A673 (cell line): Measurements from ENCODE around the gene CATSPERE.
"Not testable (repeated sequence)": the region's sequence is repeated elsewhere in the genome, so short reads cannot be mapped to it uniquely, and the experiment has no call there.

Experiments
- CTCF ChIP-seq: fragments of 300-800, 200-600 bp; sonication (generic); conservative IDR thresholded peaks from 2 replicates; pipeline ENCODE4 v1.5.1; 2017; ENCODE audit warnings: low read depth, mild to moderate bottlenecking, antibody characterized with exemption, low read length, moderate library complexity, mixed read lengths
- EZH2 ChIP-seq: fragments of 200-600 bp; sonication (generic); IDR thresholded peaks from 2 replicates; pipeline ENCODE4 v1.6.1; 2017; ENCODE audit warnings: borderline replicate concordance, low read depth, mild to moderate bottlenecking, mixed read lengths, antibody characterized with exemption, low read length; ENCODE audit not compliant: poor library complexity, severe bottlenecking

DNA sequence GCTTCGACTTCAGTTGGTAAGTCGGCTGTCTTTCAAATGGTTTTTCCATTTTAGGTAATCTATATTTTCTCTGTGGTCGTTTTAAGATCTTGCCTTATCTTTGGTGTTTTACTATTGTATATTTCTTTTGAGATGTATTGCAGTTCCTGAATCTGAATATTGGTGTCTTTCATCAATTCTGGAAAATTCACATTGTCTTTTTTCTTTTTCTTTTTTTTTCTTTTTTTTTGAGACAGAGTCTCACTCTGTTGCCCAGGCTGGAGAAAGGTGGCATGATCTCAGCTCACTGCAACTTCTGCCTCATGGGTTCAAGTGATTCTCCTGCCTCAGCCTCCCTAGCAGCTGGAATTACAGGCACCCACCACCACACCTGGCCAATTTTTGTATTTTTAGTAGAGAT lies 23.9 kb downstream of the CATSPERE start:
- TF ChIP-seq CTCF, EZH2: not testable (repeated sequence)
